ENCODE measurements around the gene AUTS2. TPM values are rescaled to one million over a fixed set of nuclear protein-coding genes. Genes with fewer than 3 reads are reported as not detected.

AUTS2 gene
- total RNA-seq, 1 donor from 2014 or later = 2.1 TPM

DNA sequence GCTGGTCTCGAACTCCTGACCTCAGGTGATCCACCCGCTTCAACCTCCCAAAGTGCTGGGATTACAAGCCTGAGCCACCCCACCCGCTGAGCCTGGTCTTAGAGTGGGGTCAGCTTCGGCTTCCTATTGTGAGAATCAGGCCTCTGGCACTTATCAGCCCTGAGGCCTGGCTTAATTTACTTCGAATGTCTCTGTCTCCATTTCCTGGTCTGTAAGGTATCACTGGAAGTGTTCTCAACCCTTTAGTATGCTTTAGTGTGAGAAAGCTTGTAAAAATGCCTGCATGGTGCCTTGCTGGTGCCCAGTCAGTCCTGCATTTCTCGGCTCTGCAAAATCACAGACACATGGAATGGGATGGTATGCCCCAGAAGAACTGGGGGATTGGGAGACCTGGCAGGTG is 862.3 kb downstream of the AUTS2 start:
- DNase-seq = no peak
- Mint-ChIP-seq H3K27me3 (no peaks in the 10 kb centered on the region), H3K9me3 (no peaks in the 10 kb centered on the region), H3K27ac (no peak overlapping the region), H3K36me3 (ENCODE audit: low read depth) (no peaks in the 10 kb centered on the region), H3K4me1 (peaks cover 1% of the 10 kb centered on the region), H3K4me3 (no peak overlapping the region)
- intact Hi-C loops (cut with micrococcal nuclease) = no loop called here

- Mint-ChIP-seq H3K9me3 (no peaks in the 10 kb centered on the region), H3K4me3 (no peak overlapping the region), H3K36me3 (ENCODE audit: low read depth) (no peaks in the 10 kb centered on the region), H3K27me3 (no peaks in the 10 kb centered on the region), H3K27ac (no peak overlapping the region), H3K4me1 (no peaks in the 10 kb centered on the region)
- DNase-seq = no peak
- intact Hi-C loops (cut with micrococcal nuclease) = no loop called here
These were observed 865.2 kb downstream of the AUTS2 start for GRCh38 chr7:70463352-70463938.

DNA sequence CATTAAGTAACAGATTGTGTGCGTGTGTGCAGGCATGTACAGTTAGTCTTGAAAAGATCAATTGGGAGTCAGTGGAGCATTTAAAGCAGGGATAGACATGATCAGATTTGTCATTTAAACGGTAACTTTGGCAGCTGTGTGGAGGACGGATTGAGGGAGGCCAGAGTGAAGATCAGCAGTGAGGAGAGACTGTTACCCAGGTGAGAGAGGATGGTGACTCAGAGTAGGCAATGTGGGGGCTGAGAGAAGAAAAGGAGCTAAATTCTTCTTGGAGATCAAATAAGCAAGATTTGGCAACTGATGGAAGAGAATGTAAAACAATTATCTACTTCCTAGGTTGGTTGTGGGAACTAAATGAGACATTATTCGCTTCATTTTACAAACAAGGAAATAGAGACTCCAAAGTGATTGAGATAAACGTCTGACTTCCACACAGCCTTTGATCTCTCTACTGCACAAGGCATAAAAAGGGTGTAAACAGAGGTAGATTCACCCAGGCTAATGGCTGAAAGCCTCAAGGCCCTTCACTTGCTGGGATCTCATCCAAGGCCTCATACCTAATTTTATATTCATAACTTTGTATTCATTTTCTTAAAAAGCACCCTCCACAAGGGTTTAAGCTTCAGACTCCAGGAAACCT is 868.6 kb downstream of the AUTS2 start:
- no peaks in the 10 kb centered on the region for H3K4me1 Mint-ChIP-seq
- no peaks in the 10 kb centered on the region for H3K27me3 Mint-ChIP-seq
- intact Hi-C loops (cut with micrococcal nuclease) = no loop called here
- DNase-seq = no peak
- H3K4me3 Mint-ChIP-seq = no peak overlapping the region
- no peak overlapping the region for H3K27ac Mint-ChIP-seq
- H3K9me3 Mint-ChIP-seq = no peaks in the 10 kb centered on the region
- no peaks in the 10 kb centered on the region for H3K36me3 Mint-ChIP-seq (ENCODE audit: low read depth)

- H3K27me3 Mint-ChIP-seq = no peaks in the 10 kb centered on the region
- no peak for DNase-seq
- no peak overlapping the region for H3K27ac Mint-ChIP-seq
- intact Hi-C loops (cut with micrococcal nuclease) = no loop called here
- no peak overlapping the region for H3K4me3 Mint-ChIP-seq
- no peaks in the 10 kb centered on the region for H3K36me3 Mint-ChIP-seq (ENCODE audit: low read depth)
- H3K9me3 Mint-ChIP-seq = no peaks in the 10 kb centered on the region
- H3K4me1 Mint-ChIP-seq = no peaks in the 10 kb centered on the region
These were observed 872.5 kb downstream of the AUTS2 start for GRCh38 chr7:70470746-70471145.

DNA sequence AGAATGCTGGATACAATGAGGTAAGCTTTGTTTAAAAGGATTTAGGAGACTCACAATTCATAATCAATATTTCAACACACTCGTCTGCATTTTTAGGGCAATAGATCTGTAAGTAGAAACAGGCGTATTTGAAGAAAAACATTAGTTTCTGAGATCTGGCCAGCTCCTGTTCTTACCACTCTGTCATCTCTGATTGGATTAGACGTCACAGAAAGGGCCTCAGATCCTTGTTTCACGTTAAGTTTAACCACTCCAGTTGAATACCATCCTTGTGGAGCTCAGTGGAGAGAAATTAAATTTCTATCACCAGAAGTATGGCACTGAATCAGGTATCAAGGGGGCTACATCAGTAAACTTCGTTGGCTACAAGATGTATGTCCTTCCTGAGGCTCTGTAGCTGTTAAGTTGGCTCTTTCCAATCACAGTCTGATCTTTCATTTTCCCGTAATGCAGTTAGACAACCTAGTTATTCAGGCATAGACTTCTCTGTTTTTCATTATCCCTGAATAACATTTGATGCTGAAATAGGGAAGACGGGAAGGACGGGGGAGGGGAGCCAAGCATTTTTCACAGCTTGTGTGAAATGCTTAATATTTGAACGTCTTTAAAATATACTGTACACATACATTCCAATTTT is 874.4 kb downstream of the AUTS2 start:
- no peak overlapping the region for H3K4me3 Mint-ChIP-seq
- no peaks in the 10 kb centered on the region for H3K9me3 Mint-ChIP-seq
- DNase-seq = no peak
- H3K27ac Mint-ChIP-seq = no peak overlapping the region
- no peaks in the 10 kb centered on the region for H3K36me3 Mint-ChIP-seq (ENCODE audit: low read depth)
- intact Hi-C loops (cut with micrococcal nuclease) = no loop called here
- no peaks in the 10 kb centered on the region for H3K27me3 Mint-ChIP-seq
- H3K4me1 Mint-ChIP-seq = no peaks in the 10 kb centered on the region

GRCh38 chr7:70474639-70475234 is 876.5 kb downstream of the AUTS2 start:
- Mint-ChIP-seq H3K9me3 (no peaks in the 10 kb centered on the region), H3K27ac (no peak overlapping the region), H3K36me3 (ENCODE audit: low read depth) (no peaks in the 10 kb centered on the region), H3K4me1 (no peaks in the 10 kb centered on the region), H3K27me3 (no peaks in the 10 kb centered on the region), H3K4me3 (no peak overlapping the region)
- intact Hi-C loops (cut with micrococcal nuclease) = no loop called here
- DNase-seq = no peak

- H3K4me1 Mint-ChIP-seq = no peaks in the 10 kb centered on the region
- H3K27me3 Mint-ChIP-seq = no peaks in the 10 kb centered on the region
- no peaks in the 10 kb centered on the region for H3K36me3 Mint-ChIP-seq (ENCODE audit: low read depth)
- no peak overlapping the region for H3K27ac Mint-ChIP-seq
- no peak overlapping the region for H3K4me3 Mint-ChIP-seq
- intact Hi-C loops (cut with micrococcal nuclease) = no loop called here
- no peaks in the 10 kb centered on the region for H3K9me3 Mint-ChIP-seq
- no peak for DNase-seq
These were observed 879.0 kb downstream of the AUTS2 start for GRCh38 chr7:70477036-70478010.

- no peak overlapping the region for H3K27ac Mint-ChIP-seq
- H3K4me3 Mint-ChIP-seq = no peak overlapping the region
- intact Hi-C loops (cut with micrococcal nuclease) = no loop called here
- no peaks in the 10 kb centered on the region for H3K4me1 Mint-ChIP-seq
- no peak for DNase-seq
- H3K36me3 Mint-ChIP-seq (ENCODE audit: low read depth) = no peaks in the 10 kb centered on the region
- no peaks in the 10 kb centered on the region for H3K9me3 Mint-ChIP-seq
- H3K27me3 Mint-ChIP-seq = no peaks in the 10 kb centered on the region
These were observed 881.1 kb downstream of the AUTS2 start for GRCh38 chr7:70479153-70480021.

DNA sequence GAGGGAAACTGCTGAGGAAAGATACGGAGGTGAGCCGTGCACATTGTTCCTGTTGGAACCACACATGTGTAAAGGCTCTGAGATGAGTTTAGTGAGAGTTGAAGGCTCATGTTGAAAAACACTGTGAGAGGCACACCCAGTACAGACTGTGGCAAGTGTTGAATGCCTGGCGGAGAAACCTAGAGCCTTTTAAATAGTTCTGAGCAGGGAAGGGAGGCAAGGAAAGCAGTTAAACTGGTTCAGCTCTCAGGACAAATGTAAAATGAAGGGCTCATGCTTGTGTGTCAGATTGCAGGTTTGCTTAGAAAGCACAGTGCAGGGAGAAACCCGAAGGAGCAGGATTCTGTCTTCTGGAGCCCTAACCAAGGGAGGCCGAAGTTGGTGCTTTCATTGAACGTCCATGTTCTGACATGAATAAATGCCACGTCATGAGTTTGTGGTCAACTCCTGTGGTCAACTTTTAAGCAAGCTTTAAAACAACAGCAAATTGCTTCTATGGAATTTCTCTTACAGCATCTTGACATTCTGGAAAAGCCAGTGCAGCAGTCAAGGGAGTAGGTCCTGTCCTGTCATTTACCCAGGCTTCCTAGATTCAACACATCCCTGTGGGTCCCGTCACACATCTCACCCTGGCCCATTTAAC is 882.8 kb downstream of the AUTS2 start:
- Mint-ChIP-seq H3K36me3 (ENCODE audit: low read depth) (no peaks in the 10 kb centered on the region), H3K27me3 (no peaks in the 10 kb centered on the region), H3K4me3 (no peak overlapping the region), H3K27ac (no peak overlapping the region), H3K4me1 (no peaks in the 10 kb centered on the region), H3K9me3 (no peaks in the 10 kb centered on the region)
- intact Hi-C loops (cut with micrococcal nuclease) = no loop called here
- no peak for DNase-seq

DNA sequence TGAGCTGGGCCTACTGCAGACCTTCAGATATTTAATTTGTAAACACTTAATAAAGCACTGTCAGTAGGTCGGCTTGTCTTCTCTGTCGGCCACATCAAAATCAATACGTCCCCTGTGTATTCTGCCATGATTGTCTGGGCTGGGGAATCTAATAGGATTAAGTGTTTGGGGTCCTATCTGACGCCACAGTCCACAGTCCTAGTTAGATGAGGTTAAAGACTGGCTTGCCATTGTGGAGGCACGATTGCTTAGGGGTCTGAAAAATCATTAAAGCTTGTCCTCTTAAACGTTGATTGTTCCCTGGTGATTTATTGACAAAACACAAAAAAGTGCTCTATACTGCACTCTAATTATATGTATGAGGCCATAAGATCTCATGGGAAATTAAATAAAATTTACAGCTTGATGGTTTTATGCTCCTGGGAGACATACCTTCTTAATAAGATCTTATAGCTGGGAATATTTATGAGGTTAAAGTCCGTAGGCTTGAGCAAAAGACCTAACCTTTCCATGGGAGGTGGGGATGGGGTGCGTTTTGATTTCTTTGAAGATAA is 883.4 kb downstream of the AUTS2 start:
- Mint-ChIP-seq H3K36me3 (ENCODE audit: low read depth) (no peaks in the 10 kb centered on the region), H3K4me1 (no peaks in the 10 kb centered on the region), H3K27ac (no peak overlapping the region), H3K27me3 (no peaks in the 10 kb centered on the region), H3K4me3 (no peak overlapping the region), H3K9me3 (no peaks in the 10 kb centered on the region)
- no peak for DNase-seq
- intact Hi-C loops (cut with micrococcal nuclease) = no loop called here

- H3K4me1 Mint-ChIP-seq = no peaks in the 10 kb centered on the region
- intact Hi-C loops (cut with micrococcal nuclease) = no loop called here
These were observed 886.0 kb downstream of the AUTS2 start for GRCh38 chr7:70484255-70484654.

GRCh38 chr7:70486977-70487376 is 888.7 kb downstream of the AUTS2 start:
- no peak for DNase-seq
- H3K27me3 Mint-ChIP-seq = no peaks in the 10 kb centered on the region
- no peaks in the 10 kb centered on the region for H3K9me3 Mint-ChIP-seq
- no peak overlapping the region for H3K27ac Mint-ChIP-seq
- H3K4me1 Mint-ChIP-seq = no peaks in the 10 kb centered on the region
- no peaks in the 10 kb centered on the region for H3K36me3 Mint-ChIP-seq (ENCODE audit: low read depth)
- H3K4me3 Mint-ChIP-seq = no peak overlapping the region
- intact Hi-C loops (cut with micrococcal nuclease) = no loop called here

More at GRCh38 chr7:70484255-70484654, 886.0 kb downstream of the AUTS2 start:
- no peaks in the 10 kb centered on the region for H3K27me3 Mint-ChIP-seq
- H3K4me3 Mint-ChIP-seq = no peak overlapping the region
- DNase-seq = no peak
- H3K27ac Mint-ChIP-seq = no peak overlapping the region
- H3K9me3 Mint-ChIP-seq = no peaks in the 10 kb centered on the region
- no peaks in the 10 kb centered on the region for H3K36me3 Mint-ChIP-seq (ENCODE audit: low read depth)

All from activated CD4-positive, alpha-beta T cell treated with anti-CD3 and anti-CD28 coated beads, Interleukin-2, amount 10 ng/mL, durations not matched to agents 24 days and 14 days (primary cell).